GM10266 (cell line): ENCODE data around the gene FGF12.

Experiments used
- DNase-seq: peaks from one replicate; pipeline ENCODE4 v3.0.0; 2012; ENCODE audit errors: extremely low spot score
- TF ChIP-seq, protein P1 (sequence below): IDR thresholded peaks from 2 replicates; pipeline ENCODE4 v1.5.1; 2012; ENCODE audit warnings: mild to moderate bottlenecking, low read depth; ENCODE audit not compliant: control insufficient read depth, insufficient read depth; ENCODE audit errors: missing control alignments

FGF12 gene

DNA sequence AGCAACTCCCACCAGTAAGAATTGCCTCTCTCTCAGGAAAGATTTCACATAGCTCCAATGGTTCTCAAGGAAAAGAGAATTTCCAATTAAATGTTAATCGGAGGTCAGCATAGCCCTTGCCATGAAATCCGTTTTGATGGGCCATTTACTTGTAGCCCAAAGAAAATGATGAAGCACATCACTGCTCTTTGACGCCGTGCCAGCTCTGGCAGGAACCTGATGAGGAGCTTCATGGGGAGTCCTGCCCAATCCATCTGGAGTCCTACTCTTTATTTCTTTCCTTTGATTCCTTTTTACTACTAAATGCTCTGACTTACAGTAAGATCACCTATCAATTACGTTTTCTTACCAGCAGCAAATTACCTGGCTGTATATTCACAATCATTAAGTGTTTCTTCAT, 84.7 kb downstream of the FGF12 start:
- TF ChIP-seq, protein P1, sequence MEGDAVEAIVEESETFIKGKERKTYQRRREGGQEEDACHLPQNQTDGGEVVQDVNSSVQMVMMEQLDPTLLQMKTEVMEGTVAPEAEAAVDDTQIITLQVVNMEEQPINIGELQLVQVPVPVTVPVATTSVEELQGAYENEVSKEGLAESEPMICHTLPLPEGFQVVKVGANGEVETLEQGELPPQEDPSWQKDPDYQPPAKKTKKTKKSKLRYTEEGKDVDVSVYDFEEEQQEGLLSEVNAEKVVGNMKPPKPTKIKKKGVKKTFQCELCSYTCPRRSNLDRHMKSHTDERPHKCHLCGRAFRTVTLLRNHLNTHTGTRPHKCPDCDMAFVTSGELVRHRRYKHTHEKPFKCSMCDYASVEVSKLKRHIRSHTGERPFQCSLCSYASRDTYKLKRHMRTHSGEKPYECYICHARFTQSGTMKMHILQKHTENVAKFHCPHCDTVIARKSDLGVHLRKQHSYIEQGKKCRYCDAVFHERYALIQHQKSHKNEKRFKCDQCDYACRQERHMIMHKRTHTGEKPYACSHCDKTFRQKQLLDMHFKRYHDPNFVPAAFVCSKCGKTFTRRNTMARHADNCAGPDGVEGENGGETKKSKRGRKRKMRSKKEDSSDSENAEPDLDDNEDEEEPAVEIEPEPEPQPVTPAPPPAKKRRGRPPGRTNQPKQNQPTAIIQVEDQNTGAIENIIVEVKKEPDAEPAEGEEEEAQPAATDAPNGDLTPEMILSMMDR, result no peak

DNA sequence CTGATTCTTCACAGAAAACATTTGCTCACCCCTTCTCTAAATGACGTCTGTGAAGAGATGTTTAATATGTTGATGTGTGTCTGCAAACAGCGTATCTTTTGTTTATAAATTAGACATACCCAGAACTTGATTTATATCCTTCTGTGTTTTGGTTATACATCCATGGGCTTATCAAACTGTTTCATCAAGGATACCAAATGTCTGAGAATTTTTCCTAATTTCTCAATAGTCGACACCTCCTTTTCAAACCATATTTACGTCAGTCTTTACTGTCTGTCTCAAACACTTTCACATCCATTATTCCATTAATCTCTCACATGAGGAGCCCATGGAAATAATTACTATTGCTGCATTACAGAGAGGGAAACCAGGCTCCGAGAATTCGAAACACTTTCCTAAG, 85.4 kb downstream of the FGF12 start:
- TF ChIP-seq, protein P1, result no peak
- DNase-seq, result no peak

More for the DNA sequence above, 84.7 kb downstream of the FGF12 start:
- no peak for DNase-seq

DNA sequence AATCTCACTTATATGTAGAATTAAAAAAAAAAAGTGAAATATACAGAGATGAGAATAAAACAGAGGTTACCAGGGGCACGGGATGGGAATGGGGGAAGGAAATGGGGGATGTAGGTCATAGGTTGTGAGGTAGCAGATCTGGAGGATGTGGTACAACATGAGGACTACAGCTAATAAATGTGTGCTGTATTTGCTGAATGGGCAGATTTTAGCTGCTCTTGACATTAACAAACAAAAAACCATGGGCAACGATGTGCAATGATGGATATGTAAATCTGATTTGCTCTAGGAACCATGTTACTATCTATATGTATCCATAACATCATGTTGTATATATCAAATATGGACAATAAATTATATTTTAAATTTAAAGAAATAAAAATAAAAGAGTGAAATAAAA, 87.4 kb downstream of the FGF12 start:
- TF ChIP-seq, protein P1, result no peak
- DNase-seq, result no peak

DNA sequence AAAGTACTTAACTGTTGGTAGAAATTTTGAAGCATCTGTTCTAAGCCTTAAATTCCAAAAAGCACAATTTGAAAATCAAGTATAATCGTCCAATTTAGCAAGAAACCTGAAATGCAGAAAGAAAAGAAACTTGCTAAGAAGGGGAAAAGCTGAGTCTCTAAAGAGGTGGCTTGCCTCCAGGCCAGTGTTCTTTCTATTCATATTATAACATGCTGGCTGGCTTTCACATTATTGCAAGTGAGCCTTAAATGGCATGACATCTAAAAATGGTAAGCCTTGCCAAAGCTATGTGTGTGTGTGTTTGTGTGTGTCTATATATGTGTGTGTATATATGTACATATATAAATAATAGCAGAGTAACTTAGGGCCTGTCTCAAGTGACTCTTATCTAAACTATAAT, 89.5 kb downstream of the FGF12 start:
- no peak for DNase-seq
- TF ChIP-seq, protein P1, result no peak

GRCh38 chr3:192636517-192637444, 90.6 kb downstream of the FGF12 start:
- DNase-seq, result no peak
- TF ChIP-seq, protein P1, result no peak

GRCh38 chr3:192629429-192629828, 97.9 kb downstream of the FGF12 start:
- DNase-seq, result no peak
- TF ChIP-seq, protein P1, result no peak

DNA sequence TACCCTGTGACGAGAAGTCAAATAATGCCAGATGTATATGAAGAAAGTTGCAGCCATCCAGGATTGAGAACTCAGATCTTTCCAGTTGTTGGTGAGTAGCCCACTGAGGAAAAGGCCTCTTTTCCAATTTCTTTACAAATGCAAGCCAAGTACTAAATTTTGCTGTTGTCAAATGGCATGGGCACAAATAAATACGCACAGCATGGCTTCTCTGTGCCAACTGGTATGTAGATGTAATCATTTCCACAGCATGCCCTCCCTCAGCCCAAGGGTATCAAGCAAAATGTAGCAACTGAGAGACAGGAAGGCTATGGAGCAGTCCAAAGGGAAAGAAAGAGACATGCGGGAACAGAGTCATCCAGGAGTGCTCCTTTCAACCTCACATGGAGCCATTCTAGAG, 105.4 kb downstream of the FGF12 start:
- TF ChIP-seq, protein P1, result no peak
- DNase-seq, result no peak
